Measurements from ENCODE around the gene FXYD1.

DNA sequence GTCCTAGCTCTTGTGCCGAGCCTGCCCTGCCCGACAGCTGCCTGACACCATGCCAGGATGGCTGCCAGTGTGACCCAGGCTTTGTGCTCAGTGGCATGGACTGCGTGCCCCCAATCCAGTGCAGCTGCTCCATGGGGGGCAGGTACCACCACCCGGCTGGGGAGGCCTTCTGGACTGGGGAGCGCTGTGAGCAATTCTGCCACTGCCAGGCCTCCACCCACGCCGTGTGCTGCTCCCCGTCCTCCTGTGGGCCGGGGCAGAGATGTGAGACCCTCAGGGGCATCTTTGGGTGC lies 32.4 kb upstream of the FXYD1 start:
- TF ChIP-seq CTBP1 (IDR thresholded peaks at IDR 0.05; ENCODE audit: borderline replicate concordance) (no peak), SUZ12 (IDR thresholded peaks at IDR 0.05) (no peak), BHLHE40 (IDR thresholded peaks at IDR 0.05; ENCODE audit: borderline replicate concordance) (no peak), FOXK2 (IDR thresholded peaks at IDR 0.05) (no peak), FOXA1 (IDR thresholded peaks at IDR 0.05) (no peak), SP1 (IDR thresholded peaks at IDR 0.05) (no peak), NFRKB (IDR thresholded peaks at IDR 0.05) (no peak), ELF4 (IDR thresholded peaks at IDR 0.05) (no peak), TARDBP (IDR thresholded peaks at IDR 0.05) (no peak), FOXM1 (IDR thresholded peaks at IDR 0.05; ENCODE audit: borderline replicate concordance) (no peak), ZNF384 (IDR thresholded peaks at IDR 0.05) (no peak), HDGF (IDR thresholded peaks at IDR 0.05; ENCODE audit: borderline replicate concordance) (no peak), ARNT (IDR thresholded peaks at IDR 0.05) (no peak)
- TF ChIP-seq, protein P1, sequence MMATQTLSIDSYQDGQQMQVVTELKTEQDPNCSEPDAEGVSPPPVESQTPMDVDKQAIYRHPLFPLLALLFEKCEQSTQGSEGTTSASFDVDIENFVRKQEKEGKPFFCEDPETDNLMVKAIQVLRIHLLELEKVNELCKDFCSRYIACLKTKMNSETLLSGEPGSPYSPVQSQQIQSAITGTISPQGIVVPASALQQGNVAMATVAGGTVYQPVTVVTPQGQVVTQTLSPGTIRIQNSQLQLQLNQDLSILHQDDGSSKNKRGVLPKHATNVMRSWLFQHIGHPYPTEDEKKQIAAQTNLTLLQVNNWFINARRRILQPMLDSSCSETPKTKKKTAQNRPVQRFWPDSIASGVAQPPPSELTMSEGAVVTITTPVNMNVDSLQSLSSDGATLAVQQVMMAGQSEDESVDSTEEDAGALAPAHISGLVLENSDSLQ (IDR thresholded peaks at IDR 0.05): no peak
